GM20000 (cell line): ENCODE results near the gene PHRF1.

Experiments used
- DNase-seq: peaks from one replicate; pipeline ENCODE4 v3.0.0; 2012; ENCODE audit warnings: low spot score
- TF ChIP-seq, protein P1 (sequence below): IDR thresholded peaks from 2 replicates; pipeline ENCODE4 v1.5.1; 2012; ENCODE audit warnings: mild to moderate bottlenecking, control low read depth; ENCODE audit errors: extremely low read depth, missing control alignments

The PHRF1 gene

DNA sequence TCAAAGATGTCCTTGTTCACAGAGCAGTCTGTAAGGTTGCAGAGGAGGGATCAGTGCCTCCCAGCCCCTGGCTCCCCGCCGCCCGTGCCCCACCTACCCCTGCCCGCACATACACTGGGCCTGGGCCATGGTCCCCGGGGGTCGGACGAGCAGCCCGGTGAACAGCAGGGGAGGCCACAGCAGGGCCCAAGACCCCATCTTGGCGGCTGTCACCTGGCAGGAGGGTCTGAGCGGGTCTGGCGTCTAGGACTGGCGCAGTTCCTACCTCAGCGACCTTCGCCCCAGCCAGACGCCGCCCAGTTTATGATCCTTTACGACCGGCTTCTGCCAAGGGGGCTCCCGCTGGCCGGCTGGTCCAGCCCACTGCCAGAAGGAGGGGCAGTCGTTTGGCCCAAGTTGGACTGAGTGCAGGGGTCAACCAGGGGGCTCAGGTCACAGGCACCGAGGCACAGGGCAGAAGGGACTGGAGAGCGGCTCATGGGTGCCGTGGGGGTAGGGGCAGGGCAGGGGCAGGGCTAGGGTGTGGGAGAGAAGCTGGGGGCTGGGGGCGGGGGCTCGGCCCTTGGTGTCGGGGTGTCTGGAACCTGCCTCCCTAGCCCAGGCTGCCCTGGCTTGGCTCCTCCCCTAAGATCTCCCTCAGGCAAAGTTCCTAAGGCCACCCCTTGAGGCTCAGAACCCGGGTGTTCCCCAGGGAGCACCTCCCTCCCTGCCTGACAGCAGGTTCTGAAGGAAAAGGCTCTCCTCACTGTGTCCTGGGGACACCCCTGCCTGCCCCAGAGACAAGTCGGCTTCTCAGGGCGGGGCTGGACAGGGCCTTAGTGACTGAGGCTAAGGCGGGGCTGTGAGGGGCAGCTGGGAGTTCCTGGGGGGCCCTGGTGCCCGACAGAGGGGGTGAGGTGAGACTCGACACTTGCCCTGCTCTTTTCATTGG lies 48.7 kb downstream of the PHRF1 start, which contains the start of gene CDHR5:
TSS of gene CDHR5 (minus strand) at position 251 of the 931 bp plus-strand sequence. CDS start at position 198, 53 bp downstream.
- TF ChIP-seq, protein P1, sequence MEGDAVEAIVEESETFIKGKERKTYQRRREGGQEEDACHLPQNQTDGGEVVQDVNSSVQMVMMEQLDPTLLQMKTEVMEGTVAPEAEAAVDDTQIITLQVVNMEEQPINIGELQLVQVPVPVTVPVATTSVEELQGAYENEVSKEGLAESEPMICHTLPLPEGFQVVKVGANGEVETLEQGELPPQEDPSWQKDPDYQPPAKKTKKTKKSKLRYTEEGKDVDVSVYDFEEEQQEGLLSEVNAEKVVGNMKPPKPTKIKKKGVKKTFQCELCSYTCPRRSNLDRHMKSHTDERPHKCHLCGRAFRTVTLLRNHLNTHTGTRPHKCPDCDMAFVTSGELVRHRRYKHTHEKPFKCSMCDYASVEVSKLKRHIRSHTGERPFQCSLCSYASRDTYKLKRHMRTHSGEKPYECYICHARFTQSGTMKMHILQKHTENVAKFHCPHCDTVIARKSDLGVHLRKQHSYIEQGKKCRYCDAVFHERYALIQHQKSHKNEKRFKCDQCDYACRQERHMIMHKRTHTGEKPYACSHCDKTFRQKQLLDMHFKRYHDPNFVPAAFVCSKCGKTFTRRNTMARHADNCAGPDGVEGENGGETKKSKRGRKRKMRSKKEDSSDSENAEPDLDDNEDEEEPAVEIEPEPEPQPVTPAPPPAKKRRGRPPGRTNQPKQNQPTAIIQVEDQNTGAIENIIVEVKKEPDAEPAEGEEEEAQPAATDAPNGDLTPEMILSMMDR = no peak
- no peak for DNase-seq

- no peak for DNase-seq
- TF ChIP-seq, protein P1 = no peak
Measured at GRCh38 chr11:625636-626268, 49.5 kb downstream of the PHRF1 start.

GRCh38 chr11:626475-627307 lies 50.4 kb downstream of the PHRF1 start, which contains the start of gene SCT:
SCT (minus strand) TSS chr11:627181; CDS start chr11:627143, 38 bp downstream.
- TF ChIP-seq, protein P1 = no peak
- no peak for DNase-seq

DNA sequence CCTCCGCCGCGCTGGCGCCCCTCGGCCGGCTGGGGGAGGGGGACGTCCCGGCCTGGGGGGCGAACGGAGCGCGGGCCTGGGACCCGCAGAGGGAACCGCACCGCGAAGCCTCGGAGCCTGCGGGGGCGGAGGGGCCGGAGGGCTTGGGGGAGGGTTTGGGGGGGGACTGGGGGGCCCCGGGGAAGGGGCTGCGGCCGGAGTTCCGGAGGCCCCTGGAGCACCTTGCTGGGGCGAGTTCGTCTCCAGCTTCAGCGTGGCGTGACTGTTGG lies 51.0 kb downstream of the PHRF1 start:
- no peak for DNase-seq
- TF ChIP-seq, protein P1 = no peak

DNA sequence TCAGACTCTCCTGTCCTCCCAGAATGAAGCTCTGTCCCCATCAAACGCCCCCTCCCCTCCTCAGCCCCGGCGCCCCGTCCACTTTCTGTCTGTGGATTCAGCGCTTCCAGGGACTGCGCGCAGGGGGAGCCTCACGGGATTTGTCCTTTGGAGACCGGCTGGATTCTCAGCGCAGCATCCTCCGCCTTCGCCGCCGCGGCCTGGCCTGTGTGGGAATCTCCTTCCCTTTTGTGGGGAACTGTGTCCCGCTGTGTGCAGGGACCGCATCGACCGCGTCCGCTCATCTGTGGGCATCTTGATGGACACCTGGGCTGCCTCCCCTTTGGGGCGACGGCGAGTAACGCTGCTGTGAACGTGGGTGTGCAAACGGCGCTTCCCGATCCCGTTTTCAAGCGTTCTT lies 51.8 kb downstream of the PHRF1 start:
- DNase-seq = no peak
- TF ChIP-seq, protein P1 = no peak

- peak; percentile 75 for DNase-seq
- TF ChIP-seq, protein P1 = no peak
Measured at GRCh38 chr11:629237-629583, 52.9 kb downstream of the PHRF1 start.
